ENCODE data around the gene PSMG3.

DNA sequence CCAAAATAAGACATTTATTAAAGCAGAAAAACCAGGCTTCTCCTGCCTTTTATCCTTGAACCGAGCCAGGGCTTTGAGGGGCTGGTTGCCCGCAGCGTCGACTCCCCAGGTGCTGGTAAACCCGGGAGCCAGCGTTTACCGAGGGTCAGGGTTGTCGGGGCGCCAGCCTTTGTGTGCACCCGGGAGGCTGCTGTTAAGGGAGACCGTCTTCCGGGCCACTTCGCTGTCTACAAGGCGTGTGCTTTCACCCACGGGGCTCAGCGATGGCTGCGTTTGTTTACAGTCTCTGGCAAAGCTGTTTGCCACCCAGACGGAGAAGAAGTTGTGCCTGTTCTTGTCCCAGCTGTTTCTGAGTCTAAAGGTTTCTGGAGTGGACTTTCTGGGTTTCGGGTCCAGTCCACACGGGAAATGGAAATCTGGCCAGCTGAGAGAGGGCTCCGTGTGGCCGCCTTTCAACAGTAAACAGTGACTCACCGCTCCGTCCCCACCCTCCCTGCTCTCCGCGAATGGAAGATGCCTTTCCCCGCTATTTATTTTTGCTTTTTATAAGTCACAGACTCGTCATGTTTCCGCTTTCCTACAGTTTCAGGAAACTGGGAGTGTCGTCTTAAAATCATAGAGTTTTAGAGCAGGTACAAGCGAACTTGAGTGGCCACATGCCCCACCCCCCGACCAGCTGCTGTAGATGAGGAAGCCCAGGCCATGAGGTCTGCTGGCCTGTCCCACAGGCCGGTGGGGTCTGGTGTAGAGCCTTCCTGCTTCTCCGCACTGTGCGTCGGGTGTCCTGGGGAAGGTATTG is 37.2 kb downstream of the PSMG3 start:
- TF ChIP-seq, protein P1, sequence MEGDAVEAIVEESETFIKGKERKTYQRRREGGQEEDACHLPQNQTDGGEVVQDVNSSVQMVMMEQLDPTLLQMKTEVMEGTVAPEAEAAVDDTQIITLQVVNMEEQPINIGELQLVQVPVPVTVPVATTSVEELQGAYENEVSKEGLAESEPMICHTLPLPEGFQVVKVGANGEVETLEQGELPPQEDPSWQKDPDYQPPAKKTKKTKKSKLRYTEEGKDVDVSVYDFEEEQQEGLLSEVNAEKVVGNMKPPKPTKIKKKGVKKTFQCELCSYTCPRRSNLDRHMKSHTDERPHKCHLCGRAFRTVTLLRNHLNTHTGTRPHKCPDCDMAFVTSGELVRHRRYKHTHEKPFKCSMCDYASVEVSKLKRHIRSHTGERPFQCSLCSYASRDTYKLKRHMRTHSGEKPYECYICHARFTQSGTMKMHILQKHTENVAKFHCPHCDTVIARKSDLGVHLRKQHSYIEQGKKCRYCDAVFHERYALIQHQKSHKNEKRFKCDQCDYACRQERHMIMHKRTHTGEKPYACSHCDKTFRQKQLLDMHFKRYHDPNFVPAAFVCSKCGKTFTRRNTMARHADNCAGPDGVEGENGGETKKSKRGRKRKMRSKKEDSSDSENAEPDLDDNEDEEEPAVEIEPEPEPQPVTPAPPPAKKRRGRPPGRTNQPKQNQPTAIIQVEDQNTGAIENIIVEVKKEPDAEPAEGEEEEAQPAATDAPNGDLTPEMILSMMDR (IDR thresholded peaks at IDR 0.05) = no peak
- no peak for TF ChIP-seq POLR2A (IDR thresholded peaks at IDR 0.05)

Measured in testis (tissue), 2 donors.